ENCODE measurements around the gene CAPN5.
A peak's percentile ranks its signal among the peaks of the same experiment; 100 is the strongest.

Gene CAPN5

GRCh38 chr11:77063861-77064260, 2.9 kb upstream of the CAPN5 start:
- Histone ChIP-seq H3K4me1 (ENCODE audit: low read length) (peaks cover 5% of the 10 kb centered on the region), H3K79me2 (ENCODE audit: low read length) (no peaks in the 10 kb centered on the region), H3K36me3 (replicated peaks; ENCODE audit: low read depth, low read length) (no peaks in the 10 kb centered on the region), H3K9me3 (ENCODE audit: insufficient read depth, low read length) (no peaks in the 10 kb centered on the region), H3K27me3 (ENCODE audit: low read depth, low read length) (peaks cover 7% of the 10 kb centered on the region), H3K4me2 (ENCODE audit: low read length) (no peak overlapping the region), H3K27ac (ENCODE audit: low read length) (no peak overlapping the region), H4K20me1 (ENCODE audit: insufficient read depth, low read length) (no peaks in the 10 kb centered on the region), H3K9ac (ENCODE audit: low read length) (no peak overlapping the region), H2AFZ (ENCODE audit: low read depth, low read length) (no peak overlapping the region), H3K4me3 (ENCODE audit: low read length) (no peak overlapping the region)
- TF ChIP-seq CTCF (IDR thresholded peaks at IDR 0.05; ENCODE audit: low read depth, low read length), result no peak
- TF ChIP-seq EZH2phosphoT487 (IDR thresholded peaks at IDR 0.05; ENCODE audit: low read depth), result no peak

- Histone ChIP-seq H3K4me3 (ENCODE audit: low read length) (no peak overlapping the region), H3K27me3 (ENCODE audit: low read depth, low read length) (peaks cover 8% of the 10 kb centered on the region), H3K27ac (ENCODE audit: low read length) (no peak overlapping the region), H3K9ac (ENCODE audit: low read length) (no peak overlapping the region), H4K20me1 (ENCODE audit: insufficient read depth, low read length) (no peaks in the 10 kb centered on the region), H2AFZ (ENCODE audit: low read depth, low read length) (no peak overlapping the region), H3K4me2 (ENCODE audit: low read length) (no peak overlapping the region), H3K36me3 (replicated peaks; ENCODE audit: low read depth, low read length) (no peaks in the 10 kb centered on the region), H3K79me2 (ENCODE audit: low read length) (no peaks in the 10 kb centered on the region), H3K4me1 (ENCODE audit: low read length) (peaks cover 5% of the 10 kb centered on the region), H3K9me3 (ENCODE audit: insufficient read depth, low read length) (no peaks in the 10 kb centered on the region)
- TF ChIP-seq CTCF (IDR thresholded peaks at IDR 0.05; ENCODE audit: low read depth, low read length) (no peak), EZH2phosphoT487 (IDR thresholded peaks at IDR 0.05; ENCODE audit: low read depth) (no peak)
These were observed 2.0 kb upstream of the CAPN5 start for GRCh38 chr11:77064648-77065217.

- H3K27ac ChIP-seq (ENCODE audit: low read length), result no peak overlapping the region
- H2AFZ ChIP-seq (ENCODE audit: low read depth, low read length), result peak overlapping the region; percentile 81
- H3K4me3 ChIP-seq (ENCODE audit: low read length), result peak overlapping the region; percentile 85
These were observed 918 bp upstream of the CAPN5 start for GRCh38 chr11:77065878-77066228.

GRCh38 chr11:77067861-77068443, 1.2 kb downstream of the CAPN5 start:
- no peaks in the 10 kb centered on the region for H4K20me1 ChIP-seq (ENCODE audit: insufficient read depth, low read length)
- H3K4me2 ChIP-seq (ENCODE audit: low read length), result 0 out of 2 replicates have a peak overlapping the region, but pooled peaks have one; percentile 83
- no peaks in the 10 kb centered on the region for H3K79me2 ChIP-seq (ENCODE audit: low read length)
- no peak overlapping the region for H3K9ac ChIP-seq (ENCODE audit: low read length)
- H3K36me3 ChIP-seq (replicated peaks; ENCODE audit: low read depth, low read length), result no peaks in the 10 kb centered on the region
- H3K27ac ChIP-seq (ENCODE audit: low read length), result no peak overlapping the region
- H2AFZ ChIP-seq (ENCODE audit: low read depth, low read length), result no peak overlapping the region
- peaks cover 20% of the 10 kb centered on the region for H3K4me1 ChIP-seq (ENCODE audit: low read length)
- H3K9me3 ChIP-seq (ENCODE audit: insufficient read depth, low read length), result no peaks in the 10 kb centered on the region
- TF ChIP-seq CTCF (IDR thresholded peaks at IDR 0.05; ENCODE audit: low read depth, low read length) (no peak), EZH2phosphoT487 (IDR thresholded peaks at IDR 0.05; ENCODE audit: low read depth) (no peak)
- H3K4me3 ChIP-seq (ENCODE audit: low read length), result no peak overlapping the region
- peaks cover 16% of the 10 kb centered on the region for H3K27me3 ChIP-seq (ENCODE audit: low read depth, low read length)

More at GRCh38 chr11:77065878-77066228, 918 bp upstream of the CAPN5 start:
- Histone ChIP-seq H3K4me1 (ENCODE audit: low read length) (peaks cover 16% of the 10 kb centered on the region), H3K36me3 (replicated peaks; ENCODE audit: low read depth, low read length) (no peaks in the 10 kb centered on the region), H3K4me2 (ENCODE audit: low read length) (peak overlapping the region; percentile 87), H4K20me1 (ENCODE audit: insufficient read depth, low read length) (no peaks in the 10 kb centered on the region), H3K27me3 (ENCODE audit: low read depth, low read length) (peaks cover 15% of the 10 kb centered on the region), H3K79me2 (ENCODE audit: low read length) (no peaks in the 10 kb centered on the region), H3K9me3 (ENCODE audit: insufficient read depth, low read length) (no peaks in the 10 kb centered on the region), H3K9ac (ENCODE audit: low read length) (peak overlapping the region; percentile 73)
- TF ChIP-seq EZH2phosphoT487 (IDR thresholded peaks at IDR 0.05; ENCODE audit: low read depth), result no peak
- TF ChIP-seq CTCF (IDR thresholded peaks at IDR 0.05; ENCODE audit: low read depth, low read length), result no peak

Measured in OCI-LY3 (cell line).